Measurements from ENCODE around the gene NUP62. TPM values are rescaled to one million over a fixed set of nuclear protein-coding genes. Genes with fewer than 3 reads are reported as not detected.
A peak's percentile ranks its signal among the peaks of the same experiment; 100 is the strongest.

The NUP62 gene
- total and polyA plus RNA-seq, 2 of the 8 experiments (the other 6 are each of a cell fraction or from before 2014, with no cell fraction given) = 50.0 to 107 TPM

DNA sequence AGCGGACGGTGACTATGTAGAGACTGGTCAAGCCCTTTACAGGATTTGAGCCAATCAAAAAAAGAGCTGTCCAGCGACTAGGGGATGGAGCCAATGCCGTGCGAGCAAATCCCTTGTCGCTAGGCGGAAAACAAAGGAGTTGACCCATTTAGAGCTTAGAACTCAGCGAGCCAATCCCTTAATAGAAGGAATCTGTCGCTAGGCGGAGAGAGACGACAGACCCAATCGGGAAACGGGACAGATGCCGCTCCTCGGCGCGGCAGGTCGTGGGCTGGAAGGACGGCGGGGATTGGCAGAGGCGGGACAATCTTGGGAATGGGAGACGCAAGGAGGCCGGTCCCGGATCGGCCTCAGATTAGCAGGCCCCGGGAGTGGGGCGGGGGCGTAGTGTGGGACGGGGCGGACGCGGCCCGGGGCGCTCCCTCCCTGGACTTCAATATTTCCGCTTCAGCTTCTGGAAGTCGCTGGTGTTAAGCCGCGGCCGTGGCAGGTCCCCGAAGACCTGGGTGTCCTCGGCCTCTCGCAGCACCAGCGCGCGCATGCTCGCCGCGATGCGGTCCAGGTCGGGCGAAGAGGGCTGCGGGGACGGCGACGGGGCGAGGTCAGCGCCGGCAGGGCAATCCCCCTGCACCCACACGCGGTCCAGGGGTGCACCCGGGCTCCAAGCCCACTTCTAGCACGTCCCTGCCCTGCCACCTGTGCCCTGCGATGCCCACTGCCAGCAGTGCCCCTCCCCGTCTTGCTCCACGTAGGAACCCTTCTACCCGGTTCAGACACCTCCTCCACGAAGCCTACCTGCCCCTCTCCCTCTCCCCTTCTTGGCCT lies 59.6 kb downstream of the NUP62 start:
- FAIRE-seq (peak; percentile 97), DNase-seq (ENCODE audit: low read depth in 1 of 2, low spot score in 2 of 2) (peak; percentile 98 to 99)
- WGBS, 2 experiments (ENCODE audit: extremely low coverage in 1 of 2, insufficient coverage in 1 of 2, insufficient read length in 1 of 2, insufficient replicate concordance in 2 of 2, low coverage in 1 of 2, low lambda C conversion rate in 2 of 2, missing lambda C conversion rate in 1 of 2) = 5% methylated on average over 50 of the region's 67 CpGs; no CpG with 5 or more reads in 1 of the 2 experiments
- H2BK20ac ChIP-seq (ENCODE audit: low read length) = no peak overlapping the region
- peak overlapping the region; percentile 49 for H3K56ac ChIP-seq (replicated peaks; ENCODE audit: insufficient read length, low read depth, low read length)
- H2BK5ac ChIP-seq (ENCODE audit: low read depth, low read length) = peak overlapping the region; percentile 94
- ChIA-PET POLR2A (ENCODE audit: partially characterized antibody) (interaction anchor here (0.8 to 12.4 kb wide), 16 partner anchors 8 to 289 kb away, joined by 3 to 247 read pairs (median 4); partner anchors contain the start of genes AKT1S1, ATF5, FUZ and MED25), CTCF (ENCODE audit: partially characterized antibody) (interaction anchor here (0.6 to 1.2 kb wide), 5 partner anchors 21 to 202 kb away, joined by 3 to 4 read pairs (median 3); no protein-coding TSS in a partner anchor)
- H3K4me1 ChIP-seq (replicated peaks in 1 of 4; ENCODE audit: control insufficient read depth in 3 of 4, insufficient read depth in 4 of 4, low read length in 3 of 4) = peaks cover 0 to 12% (median 5%) of the 10 kb centered on the region in 4 experiments; a peak in 5 of 7 replicates
- peak overlapping the region; percentile 79 for H2BK120ac ChIP-seq (replicated peaks; ENCODE audit: low read depth, low read length)
- peaks cover 6% of the 10 kb centered on the region for H3K79me1 ChIP-seq (ENCODE audit: low read depth, low read length)
- H3K79me2 ChIP-seq (ENCODE audit: control insufficient read depth in 1 of 2, insufficient read depth in 2 of 2, low read length in 2 of 2) = peaks cover 0 to 21% of the 10 kb centered on the region in 2 experiments; a peak in 2 of 4 replicates
- H3K9me3 ChIP-seq (ENCODE audit: insufficient read depth in 2 of 2, low read depth in 1 of 2, low read length in 1 of 2) = no peaks in the 10 kb centered on the region
- peak overlapping the region; percentile 90 for H3K18ac ChIP-seq (ENCODE audit: extremely low read depth, low read length)
- H2AK5ac ChIP-seq (ENCODE audit: low read depth, low read length) = peak overlapping the region; percentile 99
- H4K5ac ChIP-seq (ENCODE audit: insufficient read length, low read depth, low read length) = peak overlapping the region; percentile 75
- H3K4me3 ChIP-seq (ENCODE audit: extremely low read depth in 1 of 4, insufficient read depth in 2 of 4, low read depth in 3 of 4, low read length in 4 of 4) = peak overlapping the region; percentile 45 to 70 (median 56)
- peak overlapping the region; percentile 93 for H4K91ac ChIP-seq (replicated peaks; ENCODE audit: insufficient read length, low read length)
- H2BK12ac ChIP-seq (ENCODE audit: low read depth, low read length) = peak overlapping the region; percentile 96
- H3K36me3 ChIP-seq (ENCODE audit: control insufficient read depth in 2 of 4, insufficient read depth in 4 of 4, low read length in 3 of 4) = peaks cover 3 to 5% (median 3%) of the 10 kb centered on the region in 4 experiments; a peak in 4 of 8 replicates
- H3K23me2 ChIP-seq (ENCODE audit: low read depth, low read length) = peaks cover 15% of the 10 kb centered on the region
- H2AFZ ChIP-seq (ENCODE audit: low read length) = no peak overlapping the region
- no peak overlapping the region for H3K14ac ChIP-seq (ENCODE audit: insufficient read length)
- peak overlapping the region; percentile 76; the same call in 1 of the 2 replicates for H4K8ac ChIP-seq (ENCODE audit: extremely low read depth, insufficient read depth, low read length)
- H3K4me2 ChIP-seq (ENCODE audit: insufficient read depth in 1 of 2, low read depth in 2 of 2, low read length in 2 of 2) = peak overlapping the region; percentile 83 to 96
- peak overlapping the region; percentile 98 for H2BK15ac ChIP-seq (ENCODE audit: low read length)
- peaks cover 0 to 4% of the 10 kb centered on the region in 2 experiments for H4K20me1 ChIP-seq (replicated peaks in 1 of 2; ENCODE audit: control insufficient read depth in 1 of 2, insufficient read depth in 2 of 2, low read length in 2 of 2)
- H3K27ac ChIP-seq (ENCODE audit: low read depth, low read length) = peak overlapping the region; percentile 77
- peak overlapping the region; percentile 95 for H3K4ac ChIP-seq (replicated peaks; ENCODE audit: insufficient read length, low read depth, low read length)
- peak overlapping the region; percentile 57 to 79 (median 74) for H3K9ac ChIP-seq (replicated peaks in 1 of 4; ENCODE audit: extremely low read depth in 1 of 4, low read depth in 3 of 4, low read length in 3 of 4)
- H3K27me3 ChIP-seq (replicated peaks in 1 of 4; ENCODE audit: control insufficient read depth in 3 of 4, extremely low read depth in 1 of 4, insufficient read depth in 3 of 4, low read length in 3 of 4) = no peaks in the 10 kb centered on the region
- H3K23ac ChIP-seq (ENCODE audit: insufficient read length) = no peak overlapping the region
- TF ChIP-seq ASH2L (IDR thresholded peaks at IDR 0.05; ENCODE audit: low read length) (peak; percentile 40), CTBP2 (IDR thresholded peaks at IDR 0.05; ENCODE audit: borderline replicate concordance, insufficient read depth, insufficient read length, low read length) (no peak), POLR2A (IDR thresholded peaks at IDR 0.05; ENCODE audit: control extremely low read depth in 1 of 2, low read depth in 2 of 2, low read length in 2 of 2) (peak in 1 of 2 experiments; percentile 87; a peak in 2 of 3 replicates), KDM5A (IDR thresholded peaks at IDR 0.05; ENCODE audit: low read length) (no peak), POLR2AphosphoS5 (IDR thresholded peaks at IDR 0.05; ENCODE audit: low read depth, low read length) (0 out of 2 replicates have a peak, but pooled peaks have one; percentile 44), EGR1 (IDR thresholded peaks at IDR 0.05; ENCODE audit: borderline replicate concordance, low read depth, low read length) (peak; percentile 87; the same call in 1 of the 2 replicates), NRF1 (IDR thresholded peaks at IDR 0.05; ENCODE audit: low read depth, low read length) (peak; percentile 27; the same call in 1 of the 2 replicates), POU5F1 (IDR thresholded peaks at IDR 0.05; ENCODE audit: low read depth, low read length) (no peak), KDM1A (IDR thresholded peaks at IDR 0.05; ENCODE audit: borderline replicate concordance, low read length) (no peak), FOSL1 (IDR thresholded peaks at IDR 0.05; ENCODE audit: insufficient read depth, low read depth, low read length) (no peak), PHF8 (conservative IDR thresholded peaks at IDR 0.05; ENCODE audit: low read depth, low read length) (peak; percentile 68), SP1 (IDR thresholded peaks at IDR 0.05; ENCODE audit: low read depth, low read length) (peak; percentile 98)

Measured in H1 (cell line).